Muscle layer of colon (tissue), 2 donors: Measurements from ENCODE around the gene PDCD1LG2.

Source experiments
- H3K27ac ChIP-seq: one replicate; pipeline ENCODE4 v1.7.0; 2013; ENCODE audit warnings: low read depth, mild to moderate bottlenecking, low read length, moderate library complexity
- H3K27me3 ChIP-seq, 2 donors: one replicate each; pipeline ENCODE4 v1.7.0; 2013; ENCODE audit warnings: low read length in 2 of 2, mild to moderate bottlenecking in 2 of 2; ENCODE audit not compliant: insufficient read depth in 2 of 2, control insufficient read depth in 1 of 2
- H3K36me3 ChIP-seq: one replicate; pipeline ENCODE4 v1.7.0; 2013; ENCODE audit warnings: mild to moderate bottlenecking, low read length; ENCODE audit not compliant: insufficient read depth
- H3K4me1 ChIP-seq: one replicate; pipeline ENCODE4 v1.7.0; 2013; ENCODE audit warnings: mild to moderate bottlenecking, low read length; ENCODE audit not compliant: insufficient read depth
- H3K4me3 ChIP-seq, 2 donors: one replicate each; pipeline ENCODE4 v1.7.0; 2013; ENCODE audit warnings: low read length in 2 of 2, low read depth in 1 of 2, mild to moderate bottlenecking in 1 of 2, moderate library complexity in 1 of 2
- H3K9ac ChIP-seq: one replicate; pipeline ENCODE4 v1.7.0; 2013; ENCODE audit warnings: low read length
- H3K9me3 ChIP-seq: one replicate; pipeline ENCODE4 v1.7.0; 2013; ENCODE audit warnings: mild to moderate bottlenecking, low read length
- donor health status: abdominal sarcoma.
- donor health status: Adenocarcinoma of cecum.

Gene PDCD1LG2

DNA sequence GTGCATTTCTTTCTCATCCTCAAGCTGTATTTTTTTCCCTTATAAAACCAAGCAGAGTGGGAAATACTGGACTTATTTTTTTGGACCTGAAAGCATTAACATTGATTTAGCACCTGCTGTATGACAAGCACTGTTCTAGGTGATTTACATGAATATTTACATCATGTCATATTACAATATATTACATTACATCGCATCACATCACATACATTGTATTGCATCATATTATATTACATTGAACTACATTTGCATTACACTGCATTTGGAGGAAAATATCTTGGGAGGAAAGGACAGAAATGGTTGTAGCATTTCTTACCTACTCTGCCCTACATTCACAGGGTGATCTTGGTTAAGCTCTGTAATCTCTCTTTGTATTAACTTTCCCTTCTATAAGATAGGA, 11.2 kb upstream of the PDCD1LG2 start:
- H3K9me3 ChIP-seq = no peaks in the 10 kb centered on the region
- no peak overlapping the region for H3K4me3 ChIP-seq
- no peaks in the 10 kb centered on the region for H3K36me3 ChIP-seq
- no peak overlapping the region for H3K27ac ChIP-seq
- no peaks in the 10 kb centered on the region for H3K27me3 ChIP-seq
- no peak overlapping the region for H3K9ac ChIP-seq
- H3K4me1 ChIP-seq = no peaks in the 10 kb centered on the region

DNA sequence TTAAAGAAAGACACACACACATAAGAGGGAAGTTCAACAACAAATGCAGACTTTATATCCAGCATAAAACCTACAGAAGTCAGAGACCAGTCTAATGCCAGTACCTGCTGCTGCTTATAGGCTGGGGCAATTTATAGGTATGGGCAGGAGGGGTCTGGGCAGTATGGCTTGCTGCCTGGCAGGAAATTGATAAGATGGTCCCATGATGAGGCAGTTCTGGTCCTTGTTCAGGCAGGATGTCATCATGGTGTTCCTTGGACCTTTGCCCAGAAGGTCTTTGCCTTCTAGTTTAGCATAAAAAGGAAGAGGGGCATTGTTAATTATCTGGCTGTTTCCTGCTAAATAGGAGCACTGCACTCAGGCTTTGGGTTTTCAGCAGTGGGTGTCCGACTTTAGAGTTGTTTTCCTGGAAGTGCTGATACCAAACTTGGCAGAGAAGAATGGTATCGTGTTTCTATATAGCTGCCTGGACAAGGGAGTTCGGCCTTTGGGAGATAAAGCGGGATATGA, 10.4 kb upstream of the PDCD1LG2 start:
- H3K9ac ChIP-seq = no peak overlapping the region
- H3K27ac ChIP-seq = no peak overlapping the region
- no peaks in the 10 kb centered on the region for H3K9me3 ChIP-seq
- no peaks in the 10 kb centered on the region for H3K36me3 ChIP-seq
- no peak overlapping the region for H3K4me3 ChIP-seq
- H3K4me1 ChIP-seq = no peaks in the 10 kb centered on the region
- no peaks in the 10 kb centered on the region for H3K27me3 ChIP-seq

- Histone ChIP-seq H3K9me3 (no peaks in the 10 kb centered on the region), H3K4me1 (no peaks in the 10 kb centered on the region), H3K27ac (no peak overlapping the region), H3K36me3 (no peaks in the 10 kb centered on the region), H3K4me3 (no peak overlapping the region), H3K27me3 (no peaks in the 10 kb centered on the region), H3K9ac (no peak overlapping the region)
These were observed 9.7 kb upstream of the PDCD1LG2 start for GRCh38 chr9:5500441-5501235.

DNA sequence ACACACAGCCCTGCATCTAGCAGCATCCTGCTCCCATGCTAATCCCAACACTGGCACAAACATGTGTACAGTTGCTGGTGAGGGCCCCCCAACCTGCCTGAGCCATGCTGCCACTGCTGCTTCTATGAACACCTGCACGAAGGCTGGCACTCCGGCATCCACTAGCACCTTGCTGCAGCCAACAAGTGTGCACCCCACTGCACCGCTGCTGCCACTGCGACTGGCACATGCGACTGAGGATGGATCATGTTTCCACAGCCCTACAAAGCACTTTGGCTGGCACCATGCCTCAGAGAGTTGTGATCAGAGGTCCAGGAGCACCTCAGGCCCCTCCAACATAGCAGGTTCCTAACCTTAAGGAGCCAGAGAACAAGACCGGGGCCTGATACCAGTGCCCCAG, 7.8 kb upstream of the PDCD1LG2 start:
- no peaks in the 10 kb centered on the region for H3K36me3 ChIP-seq
- H3K9ac ChIP-seq = no peak overlapping the region
- H3K27me3 ChIP-seq = no peaks in the 10 kb centered on the region
- no peaks in the 10 kb centered on the region for H3K4me1 ChIP-seq
- no peak overlapping the region for H3K27ac ChIP-seq
- no peak overlapping the region for H3K4me3 ChIP-seq
- H3K9me3 ChIP-seq = no peaks in the 10 kb centered on the region

DNA sequence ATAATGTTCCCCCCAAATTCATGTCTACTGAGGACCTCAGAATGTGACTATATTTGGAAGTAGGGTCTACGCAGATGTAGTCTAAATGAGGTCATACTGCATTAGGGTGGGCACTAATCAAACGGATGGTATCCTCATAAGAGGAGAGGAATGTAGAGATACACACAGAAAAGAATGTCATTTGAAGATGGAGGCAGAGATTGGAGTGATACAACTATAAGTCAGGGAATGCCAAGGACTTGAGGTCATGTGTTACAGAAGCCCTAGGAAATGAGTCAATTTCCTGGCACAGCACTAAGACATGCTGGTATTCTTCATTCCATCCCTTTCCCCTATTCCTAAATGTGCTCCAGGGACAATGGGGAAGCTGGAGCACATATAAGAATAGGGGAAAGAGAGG, 758 bp upstream of the PDCD1LG2 start:
- no peaks in the 10 kb centered on the region for H3K9me3 ChIP-seq
- no peaks in the 10 kb centered on the region for H3K27me3 ChIP-seq
- H3K36me3 ChIP-seq = no peaks in the 10 kb centered on the region
- peaks cover 4% of the 10 kb centered on the region for H3K4me1 ChIP-seq
- no peak overlapping the region for H3K4me3 ChIP-seq
- H3K9ac ChIP-seq = no peak overlapping the region
- H3K27ac ChIP-seq = no peak overlapping the region

DNA sequence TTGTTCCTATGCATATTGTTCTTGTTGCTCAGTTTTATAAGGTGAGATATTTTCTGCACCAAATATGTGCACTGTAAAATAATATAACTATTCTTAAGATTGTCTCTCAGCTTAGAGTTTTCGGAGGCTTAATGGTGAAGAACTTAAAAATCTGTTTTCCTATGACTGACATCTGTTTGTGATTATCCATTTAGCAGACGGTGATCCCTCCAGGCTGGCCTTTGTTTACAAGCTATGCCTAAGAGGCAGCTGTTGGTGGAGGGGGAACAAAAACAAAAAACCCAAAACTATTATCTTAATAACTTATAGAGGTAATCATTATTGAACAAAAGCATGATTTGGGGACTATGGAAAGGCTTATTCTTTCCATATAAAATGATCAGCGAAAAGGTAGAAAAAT, 658 bp downstream of the PDCD1LG2 start:
- peak overlapping the region in 1 of 2 donors; percentile 10 for H3K4me3 ChIP-seq
- no peak overlapping the region for H3K9ac ChIP-seq
- H3K36me3 ChIP-seq = no peaks in the 10 kb centered on the region
- H3K27me3 ChIP-seq = no peaks in the 10 kb centered on the region
- no peak overlapping the region for H3K27ac ChIP-seq
- H3K4me1 ChIP-seq = peaks cover 4% of the 10 kb centered on the region
- no peaks in the 10 kb centered on the region for H3K9me3 ChIP-seq

DNA sequence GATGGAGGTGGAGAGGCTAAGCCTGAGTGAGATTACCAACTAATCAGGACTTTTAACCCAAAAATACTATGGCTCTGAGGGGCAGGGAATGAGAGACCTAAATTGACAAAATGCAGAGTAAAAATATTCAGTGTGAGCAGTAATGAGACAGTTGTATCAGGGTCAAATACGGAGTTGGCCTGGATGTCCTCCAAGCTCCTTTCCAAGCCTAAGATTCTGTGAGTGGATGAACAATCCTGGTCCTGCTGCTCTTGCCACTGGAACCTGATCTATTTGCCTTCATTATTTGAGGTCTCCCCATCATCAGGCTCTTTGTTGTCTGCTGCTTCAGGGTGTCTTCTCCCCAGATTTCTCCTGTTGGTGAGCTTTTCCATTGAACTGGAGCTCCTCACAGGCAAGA, 1.1 kb downstream of the PDCD1LG2 start:
- H3K9me3 ChIP-seq = no peaks in the 10 kb centered on the region
- no peak overlapping the region for H3K4me3 ChIP-seq
- no peaks in the 10 kb centered on the region for H3K27me3 ChIP-seq
- no peak overlapping the region for H3K27ac ChIP-seq
- no peak overlapping the region for H3K9ac ChIP-seq
- H3K36me3 ChIP-seq = no peaks in the 10 kb centered on the region
- peaks cover 4% of the 10 kb centered on the region for H3K4me1 ChIP-seq

- no peak overlapping the region for H3K27ac ChIP-seq
- H3K4me1 ChIP-seq = peaks cover 4% of the 10 kb centered on the region
- no peaks in the 10 kb centered on the region for H3K27me3 ChIP-seq
- no peaks in the 10 kb centered on the region for H3K9me3 ChIP-seq
- no peaks in the 10 kb centered on the region for H3K36me3 ChIP-seq
- H3K9ac ChIP-seq = no peak overlapping the region
- H3K4me3 ChIP-seq = no peak overlapping the region
These were observed 1.7 kb downstream of the PDCD1LG2 start for GRCh38 chr9:5511935-5512580.

DNA sequence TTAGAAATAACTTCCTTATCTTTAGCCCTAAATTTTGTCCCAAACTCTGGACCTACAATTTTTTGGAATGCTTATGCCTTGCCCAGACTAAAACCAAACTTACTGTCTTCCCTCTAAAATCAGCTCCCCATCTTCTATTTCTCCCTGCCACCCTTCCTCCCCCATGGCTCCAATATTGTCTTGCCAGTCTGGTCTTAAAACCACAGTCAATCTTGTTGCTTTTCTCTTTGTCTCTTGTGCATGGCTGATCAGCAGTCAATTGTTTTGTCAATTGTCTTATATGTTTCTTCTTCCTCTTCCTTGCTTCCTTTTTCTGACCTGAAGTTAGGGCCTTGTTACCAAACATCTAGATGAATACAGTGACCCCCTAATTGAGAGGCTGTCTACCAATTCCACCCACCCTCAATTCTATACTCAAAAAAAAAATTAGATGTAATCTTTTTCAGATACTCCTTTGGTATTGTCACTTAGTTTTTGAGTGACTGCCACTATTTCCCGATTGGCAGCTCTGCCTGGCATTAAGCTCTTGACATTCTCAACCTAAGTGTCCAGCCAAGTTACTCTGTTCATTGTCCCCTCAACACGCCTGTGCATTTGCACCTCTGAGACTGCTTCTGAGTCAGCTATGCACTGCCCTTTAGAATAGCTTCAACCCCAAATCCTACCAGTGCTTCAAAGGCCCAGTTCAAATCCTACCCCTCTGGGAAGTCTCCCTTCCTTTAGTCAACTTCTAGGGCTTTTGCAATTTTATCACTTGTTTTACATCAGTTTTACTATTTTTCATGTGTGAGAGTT, 2.5 kb downstream of the PDCD1LG2 start:
- Histone ChIP-seq H3K4me3 (no peak overlapping the region), H3K9ac (no peak overlapping the region), H3K27me3 (no peaks in the 10 kb centered on the region), H3K9me3 (no peaks in the 10 kb centered on the region), H3K4me1 (peaks cover 4% of the 10 kb centered on the region), H3K36me3 (no peaks in the 10 kb centered on the region), H3K27ac (no peak overlapping the region)

DNA sequence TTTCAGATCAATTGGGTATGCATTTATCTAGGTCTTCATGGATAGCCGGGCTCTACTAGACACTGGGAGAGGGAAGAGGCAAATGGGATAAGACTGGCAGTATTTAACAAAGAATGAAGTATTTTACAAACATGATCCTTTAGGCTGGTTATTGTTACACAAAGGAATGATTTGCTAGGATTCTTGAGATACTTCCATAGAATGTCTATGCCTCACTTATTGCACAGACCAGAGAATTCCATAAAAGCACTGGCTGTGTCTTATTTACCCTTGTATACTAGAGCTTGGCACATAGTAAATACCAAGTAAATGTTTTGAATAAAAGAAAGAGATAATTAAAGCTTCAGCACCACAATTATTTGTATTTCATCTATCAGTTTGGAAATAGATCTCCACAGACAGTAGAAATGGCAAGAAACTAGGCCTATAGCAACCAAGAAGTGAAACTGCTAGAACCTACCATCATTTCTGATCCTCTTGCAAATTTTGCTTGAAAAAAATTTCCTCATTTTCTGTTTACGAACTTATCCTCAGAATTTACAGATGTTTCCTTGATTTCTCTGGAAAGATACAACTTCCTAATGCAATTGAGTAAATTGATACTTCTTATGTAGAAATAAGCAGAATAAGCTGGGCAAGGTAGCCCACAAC, 3.8 kb downstream of the PDCD1LG2 start:
- Histone ChIP-seq H3K4me1 (peaks cover 9% of the 10 kb centered on the region), H3K9ac (no peak overlapping the region), H3K27ac (no peak overlapping the region), H3K36me3 (no peaks in the 10 kb centered on the region), H3K9me3 (no peaks in the 10 kb centered on the region), H3K27me3 (no peaks in the 10 kb centered on the region), H3K4me3 (no peak overlapping the region)
